Panc1 (cell line): ENCODE data around the gene PKD1L1. TPM values are rescaled to one million over a fixed set of nuclear protein-coding genes. Genes with fewer than 3 reads are reported as not detected.
A peak's percentile ranks its signal among the peaks of the same experiment; 100 is the strongest.

Experiments
- ATAC-seq: fragments of 200-7000 bp; cut with Tn5 transposase; 2 replicates; pipeline ENCODE4 v1.9.1; 2020; ENCODE audit warnings: mild to moderate bottlenecking, moderate library complexity
- BruUV-seq: library from RNA; stranded (reverse); fragments of 400-500 nt; replicated peaks from 2 replicates; lab custom pipeline; 2021; lab: Mats Ljungman, UMichigan
- CTCF ChIA-PET: fragments of 300-600 bp; sonication (Branson Sonifier 250); formaldehyde crosslinking; loops from one replicate; lab custom pipeline; 2022; ENCODE audit warnings: antibody characterized with exemption; lab: Charles Lee
- POLR2A ChIA-PET: fragments of 300-600 bp; sonication (Branson Sonifier 250); formaldehyde crosslinking; loops from one replicate; lab custom pipeline; 2022; ENCODE audit warnings: antibody characterized with exemption; lab: Charles Lee
- DNase-seq: peaks from one replicate; pipeline ENCODE4 v3.0.0-alpha.2; 2010; ENCODE audit warnings: low read depth, low spot score
- H3K27ac ChIP-seq: 2 replicates; pipeline ENCODE4 v1.5.1; 2011; ENCODE audit warnings: mild to moderate bottlenecking, low read length, inconsistent platforms
- H3K27me3 ChIP-seq: fragments of 200-500 bp; sonication (Bioruptor generic); 2 replicates; pipeline ENCODE4 v1.6.0; 2014; ENCODE audit warnings: low read length, inconsistent platforms; ENCODE audit not compliant: control insufficient read depth, insufficient read depth
- H3K36me3 ChIP-seq: fragments of 200-500 bp; sonication (Bioruptor generic); 2 replicates; pipeline ENCODE4 v1.5.1; 2014; ENCODE audit warnings: inconsistent platforms, mild to moderate bottlenecking, low read length, moderate library complexity; ENCODE audit not compliant: control insufficient read depth, insufficient read depth
- H3K4me1 ChIP-seq: 2 replicates; pipeline ENCODE4 v1.5.1; 2011; ENCODE audit warnings: inconsistent platforms, mild to moderate bottlenecking, low read length, moderate library complexity; ENCODE audit not compliant: control insufficient read depth, insufficient read depth
- H3K4me3 ChIP-seq, 2 experiments: 2 replicates each; pipeline ENCODE4 v1.5.1; 2011 to 2012; ENCODE audit warnings: low read depth in 2 of 2, low read length in 2 of 2, mild to moderate bottlenecking in 2 of 2, inconsistent platforms in 1 of 2, moderate library complexity in 1 of 2
- H3K9me3 ChIP-seq: fragments of 200-500 bp; sonication (Bioruptor generic); 2 replicates; pipeline ENCODE4 v1.5.1; 2014; ENCODE audit warnings: low read depth, mild to moderate bottlenecking, inconsistent platforms, low read length, moderate library complexity; ENCODE audit not compliant: control insufficient read depth, insufficient read depth
- POLR2AphosphoS5 ChIP-seq: IDR thresholded peaks from 2 replicates; pipeline ENCODE4 v1.6.1; 2012; ENCODE audit warnings: mild to moderate bottlenecking, low read depth, low read length, moderate library complexity
- SIN3A ChIP-seq: IDR thresholded peaks from 2 replicates; pipeline ENCODE4 v1.6.1; 2012; ENCODE audit warnings: low read depth, mild to moderate bottlenecking, low read length, moderate library complexity, borderline replicate concordance; ENCODE audit not compliant: insufficient read depth
- TCF7L2 ChIP-seq: IDR thresholded peaks from 2 replicates; pipeline ENCODE4 v1.6.1; 2011; ENCODE audit warnings: mild to moderate bottlenecking, low read depth, low read length, inconsistent platforms
- in situ Hi-C: cut with HindIII; loops from 2 replicates; pipeline ENCODE4 v1.10.0; 2016; ENCODE audit warnings: low sequenced_read_pairs, low pct_unique_long_range_greater_than_20kb
- intact Hi-C: fragments of 100-400 bp; cut with micrococcal nuclease; formaldehyde crosslinking; loops from one replicate; pipeline ENCODE4 v1.10.0; 2022; ENCODE audit not compliant: unreplicated experiment
- total RNA-seq: library from RNA; stranded (reverse); gene quantifications from one replicate; pipeline ENCODE4 v1.2.1, GENCODE V29; 2021; ENCODE audit not compliant: unreplicated experiment
- TF ChIP-seq, protein P1 (sequence below), 2 experiments: IDR thresholded peaks; 2 replicates each; pipeline ENCODE4 v1.6.1; 2011 to 2012; ENCODE audit warnings: low read depth in 2 of 2, control low read depth in 1 of 2, low read length in 1 of 2, mild to moderate bottlenecking in 1 of 2, moderate library complexity in 1 of 2; ENCODE audit not compliant: insufficient read depth in 1 of 2
- TF ChIP-seq, protein P2 (sequence below): fragments of 450-650 bp; IDR thresholded peaks from 2 replicates; pipeline ENCODE4 v1.5.1; 2017; ENCODE audit warnings: mild to moderate bottlenecking

The PKD1L1 gene
- total RNA-seq, 1 experiment from 2014 or later, result 2.2 TPM

DNA sequence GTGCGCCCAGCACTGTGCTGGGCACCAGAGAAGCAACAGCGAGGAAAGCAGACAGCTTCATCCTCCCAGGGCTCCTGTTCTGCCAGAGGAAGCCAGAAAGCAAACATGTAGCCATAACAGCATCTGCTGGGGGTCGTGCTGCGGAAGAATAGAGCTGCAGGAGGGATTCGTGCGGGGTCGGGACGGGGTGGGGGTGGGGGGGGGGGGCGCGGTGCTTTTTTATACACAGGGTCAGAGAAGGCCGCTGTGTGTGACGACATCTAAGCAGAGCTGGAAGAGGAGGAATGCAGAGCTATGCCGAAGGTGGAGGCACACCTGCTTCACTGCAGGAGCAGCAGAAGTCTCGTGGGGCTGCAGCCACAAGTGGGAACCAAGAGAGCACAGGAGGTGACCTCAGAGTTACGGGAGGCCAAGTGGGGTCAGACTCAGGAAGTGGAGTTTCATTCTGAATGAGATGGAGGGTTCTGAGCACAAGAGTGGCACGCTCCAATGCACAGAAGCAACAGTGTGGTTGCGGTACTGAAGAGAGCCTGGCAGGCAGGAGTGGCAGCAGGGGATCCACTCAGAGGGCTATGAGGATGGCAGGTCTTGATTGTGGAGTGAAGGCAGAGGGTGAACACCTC lies 11.1 kb downstream of the PKD1L1 start:
- Histone ChIP-seq H3K4me3 (no peak overlapping the region), H3K9me3 (no peaks in the 10 kb centered on the region), H3K36me3 (no peaks in the 10 kb centered on the region), H3K27ac (peak overlapping the region; percentile 86), H3K4me1 (peaks cover 50% of the 10 kb centered on the region), H3K27me3 (no peaks in the 10 kb centered on the region)
- DNase-seq (no peak), ATAC-seq (0 out of 2 replicates have a peak, but pooled peaks have one; percentile 8)
- BruUV-seq, result no TSS peak
- ChIA-PET POLR2A (no interaction called here), CTCF (no interaction called here)
- in situ Hi-C loops (no loop called here), intact Hi-C loops (loop anchor here (5.0 kb wide), 1 partner anchor 85 kb away; no protein-coding TSS in a partner anchor)
- TF ChIP-seq, protein P1, sequence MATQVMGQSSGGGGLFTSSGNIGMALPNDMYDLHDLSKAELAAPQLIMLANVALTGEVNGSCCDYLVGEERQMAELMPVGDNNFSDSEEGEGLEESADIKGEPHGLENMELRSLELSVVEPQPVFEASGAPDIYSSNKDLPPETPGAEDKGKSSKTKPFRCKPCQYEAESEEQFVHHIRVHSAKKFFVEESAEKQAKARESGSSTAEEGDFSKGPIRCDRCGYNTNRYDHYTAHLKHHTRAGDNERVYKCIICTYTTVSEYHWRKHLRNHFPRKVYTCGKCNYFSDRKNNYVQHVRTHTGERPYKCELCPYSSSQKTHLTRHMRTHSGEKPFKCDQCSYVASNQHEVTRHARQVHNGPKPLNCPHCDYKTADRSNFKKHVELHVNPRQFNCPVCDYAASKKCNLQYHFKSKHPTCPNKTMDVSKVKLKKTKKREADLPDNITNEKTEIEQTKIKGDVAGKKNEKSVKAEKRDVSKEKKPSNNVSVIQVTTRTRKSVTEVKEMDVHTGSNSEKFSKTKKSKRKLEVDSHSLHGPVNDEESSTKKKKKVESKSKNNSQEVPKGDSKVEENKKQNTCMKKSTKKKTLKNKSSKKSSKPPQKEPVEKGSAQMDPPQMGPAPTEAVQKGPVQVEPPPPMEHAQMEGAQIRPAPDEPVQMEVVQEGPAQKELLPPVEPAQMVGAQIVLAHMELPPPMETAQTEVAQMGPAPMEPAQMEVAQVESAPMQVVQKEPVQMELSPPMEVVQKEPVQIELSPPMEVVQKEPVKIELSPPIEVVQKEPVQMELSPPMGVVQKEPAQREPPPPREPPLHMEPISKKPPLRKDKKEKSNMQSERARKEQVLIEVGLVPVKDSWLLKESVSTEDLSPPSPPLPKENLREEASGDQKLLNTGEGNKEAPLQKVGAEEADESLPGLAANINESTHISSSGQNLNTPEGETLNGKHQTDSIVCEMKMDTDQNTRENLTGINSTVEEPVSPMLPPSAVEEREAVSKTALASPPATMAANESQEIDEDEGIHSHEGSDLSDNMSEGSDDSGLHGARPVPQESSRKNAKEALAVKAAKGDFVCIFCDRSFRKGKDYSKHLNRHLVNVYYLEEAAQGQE (IDR thresholded peaks at IDR 0.05; ENCODE audit: insufficient read depth in 1 of 2, low read depth in 2 of 2, low read length in 1 of 2), result no peak
- TF ChIP-seq SIN3A (no peak), TCF7L2 (no peak)

DNA sequence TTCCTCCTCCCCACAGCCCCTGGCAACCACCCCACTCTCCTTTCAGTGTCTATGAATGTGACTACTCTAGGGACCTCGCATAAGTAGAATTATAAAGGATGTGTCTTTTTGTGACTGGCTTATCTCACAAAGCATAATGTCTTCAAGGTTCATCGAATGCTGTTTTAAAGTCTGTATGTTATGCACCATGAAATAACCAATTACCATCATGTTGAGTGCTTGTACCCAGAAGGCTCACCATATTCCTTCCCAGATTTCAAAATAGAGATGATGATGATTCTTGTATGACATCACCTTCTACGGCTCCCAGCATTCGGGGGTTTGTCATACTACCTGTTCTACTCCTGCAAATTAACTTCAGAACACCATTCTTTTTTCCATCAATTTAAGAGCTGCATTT lies 11.9 kb downstream of the PKD1L1 start:
- ATAC-seq, result no peak
- ChIA-PET CTCF (no interaction called here), POLR2A (no interaction called here)
- H3K4me3 ChIP-seq, result no peak overlapping the region
- BruUV-seq, result no TSS peak
- peak overlapping the region; percentile 54; the same call in 1 of the 2 replicates for H3K27ac ChIP-seq
- no peak for DNase-seq
- H3K4me1 ChIP-seq, result peaks cover 46% of the 10 kb centered on the region
- H3K36me3 ChIP-seq, result no peaks in the 10 kb centered on the region
- no peak for TF ChIP-seq POLR2AphosphoS5
- TF ChIP-seq, protein P1 (IDR thresholded peaks at IDR 0.05; ENCODE audit: insufficient read depth in 1 of 2, low read depth in 2 of 2, low read length in 1 of 2), result no peak
- TF ChIP-seq, protein P2, sequence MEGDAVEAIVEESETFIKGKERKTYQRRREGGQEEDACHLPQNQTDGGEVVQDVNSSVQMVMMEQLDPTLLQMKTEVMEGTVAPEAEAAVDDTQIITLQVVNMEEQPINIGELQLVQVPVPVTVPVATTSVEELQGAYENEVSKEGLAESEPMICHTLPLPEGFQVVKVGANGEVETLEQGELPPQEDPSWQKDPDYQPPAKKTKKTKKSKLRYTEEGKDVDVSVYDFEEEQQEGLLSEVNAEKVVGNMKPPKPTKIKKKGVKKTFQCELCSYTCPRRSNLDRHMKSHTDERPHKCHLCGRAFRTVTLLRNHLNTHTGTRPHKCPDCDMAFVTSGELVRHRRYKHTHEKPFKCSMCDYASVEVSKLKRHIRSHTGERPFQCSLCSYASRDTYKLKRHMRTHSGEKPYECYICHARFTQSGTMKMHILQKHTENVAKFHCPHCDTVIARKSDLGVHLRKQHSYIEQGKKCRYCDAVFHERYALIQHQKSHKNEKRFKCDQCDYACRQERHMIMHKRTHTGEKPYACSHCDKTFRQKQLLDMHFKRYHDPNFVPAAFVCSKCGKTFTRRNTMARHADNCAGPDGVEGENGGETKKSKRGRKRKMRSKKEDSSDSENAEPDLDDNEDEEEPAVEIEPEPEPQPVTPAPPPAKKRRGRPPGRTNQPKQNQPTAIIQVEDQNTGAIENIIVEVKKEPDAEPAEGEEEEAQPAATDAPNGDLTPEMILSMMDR, result no peak
- TF ChIP-seq TCF7L2, result no peak
- no peak for TF ChIP-seq SIN3A
- H3K9me3 ChIP-seq, result no peaks in the 10 kb centered on the region
- in situ Hi-C loops, result no loop called here
- no peaks in the 10 kb centered on the region for H3K27me3 ChIP-seq
- intact Hi-C loops, result loop anchor here (5.0 kb wide), 1 partner anchor 84 kb away; no protein-coding TSS in a partner anchor
